OCI-M2 (cell line): Measurements from ENCODE around the gene MAST3.
"Not testable (repeated sequence)": the region's sequence is repeated elsewhere in the genome, so short reads cannot be mapped to it uniquely, and the experiment has no call there.

Experiments
- DNase-seq: peaks from one replicate; lab custom pipeline; 2025; ENCODE audit not compliant: unreplicated experiment; lab: John Stamatoyannopoulos, UW

MAST3 gene

DNA sequence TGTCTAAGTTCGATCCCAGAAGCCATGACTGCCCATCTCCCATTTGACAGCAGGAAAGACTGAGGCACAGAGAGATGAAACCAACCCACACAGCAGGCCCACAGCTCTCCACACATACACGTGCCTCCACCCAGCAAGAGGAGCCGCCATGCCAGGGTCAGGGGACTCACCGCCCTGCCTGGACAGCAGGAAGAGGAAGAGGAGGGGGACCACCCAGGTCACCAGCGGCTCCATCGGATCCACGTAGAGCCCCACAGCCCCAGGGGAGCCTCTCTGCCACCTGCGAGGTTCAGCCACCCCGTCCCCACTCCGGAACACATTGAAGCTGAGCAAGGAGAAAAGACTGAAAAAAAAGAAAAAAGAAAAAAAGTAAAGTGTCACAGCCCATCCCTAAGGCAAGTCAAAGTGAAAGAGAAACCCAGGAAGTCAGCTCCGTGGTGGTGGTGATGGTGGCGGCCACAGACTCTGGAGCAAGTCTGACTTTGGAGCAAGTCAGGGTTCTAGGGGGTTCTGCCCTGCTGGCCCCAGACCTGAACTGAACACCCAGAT, 10.9 kb upstream of the MAST3 start, which contains the start of gene IL12RB1:
Gene IL12RB1 (minus strand): TSS at position 345 of the 549 bp plus-strand sequence. CDS start 111 bp downstream, at position 234.
- no peak for DNase-seq

DNA sequence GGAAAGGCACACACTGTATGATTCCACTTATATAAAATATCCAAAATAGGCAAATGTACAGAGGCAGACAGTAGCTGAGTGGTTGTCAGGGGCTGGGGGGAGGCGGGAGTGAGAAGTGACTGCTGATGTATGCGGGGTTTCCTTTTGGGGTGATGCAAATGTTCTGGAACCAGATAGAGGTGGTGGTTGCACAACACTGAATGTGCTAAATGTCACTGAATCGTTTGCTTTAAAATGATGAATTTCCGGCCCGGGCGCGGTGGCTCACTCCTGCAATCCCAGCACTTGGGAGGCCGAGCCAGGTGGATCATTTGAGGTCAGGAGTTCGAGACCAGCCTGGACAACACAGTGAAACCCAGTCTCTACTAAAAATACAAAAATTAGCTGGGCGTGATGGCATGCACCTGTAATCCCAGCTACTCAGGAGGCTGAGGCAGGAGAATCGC, 8.5 kb upstream of the MAST3 start:
- DNase-seq, result not testable (repeated sequence)

DNA sequence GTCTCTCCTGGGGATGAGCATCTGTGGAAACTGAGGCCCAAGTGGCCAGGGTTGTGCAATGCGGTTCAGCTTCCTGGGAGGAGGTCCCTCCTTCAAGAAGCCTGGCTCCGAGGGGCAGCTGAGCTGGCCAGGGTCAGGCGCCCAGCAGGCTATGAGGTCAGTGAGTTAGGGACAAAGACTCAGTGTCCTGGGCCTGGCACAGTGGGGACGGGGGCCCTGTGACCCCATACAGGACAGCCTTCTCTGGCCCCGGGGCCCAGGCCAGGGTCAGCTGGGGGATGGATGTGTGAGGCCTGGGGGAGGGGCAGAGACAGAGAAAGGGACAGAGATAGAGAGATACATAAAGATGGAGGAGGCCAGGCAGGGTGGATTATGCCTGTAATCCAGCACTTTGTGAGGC, 7.9 kb upstream of the MAST3 start:
- no peak for DNase-seq

- DNase-seq, result no peak
These were observed 6.9 kb upstream of the MAST3 start for GRCh38 chr19:18090545-18091216.

GRCh38 chr19:18091217-18091608, 6.4 kb upstream of the MAST3 start:
- no peak for DNase-seq

DNA sequence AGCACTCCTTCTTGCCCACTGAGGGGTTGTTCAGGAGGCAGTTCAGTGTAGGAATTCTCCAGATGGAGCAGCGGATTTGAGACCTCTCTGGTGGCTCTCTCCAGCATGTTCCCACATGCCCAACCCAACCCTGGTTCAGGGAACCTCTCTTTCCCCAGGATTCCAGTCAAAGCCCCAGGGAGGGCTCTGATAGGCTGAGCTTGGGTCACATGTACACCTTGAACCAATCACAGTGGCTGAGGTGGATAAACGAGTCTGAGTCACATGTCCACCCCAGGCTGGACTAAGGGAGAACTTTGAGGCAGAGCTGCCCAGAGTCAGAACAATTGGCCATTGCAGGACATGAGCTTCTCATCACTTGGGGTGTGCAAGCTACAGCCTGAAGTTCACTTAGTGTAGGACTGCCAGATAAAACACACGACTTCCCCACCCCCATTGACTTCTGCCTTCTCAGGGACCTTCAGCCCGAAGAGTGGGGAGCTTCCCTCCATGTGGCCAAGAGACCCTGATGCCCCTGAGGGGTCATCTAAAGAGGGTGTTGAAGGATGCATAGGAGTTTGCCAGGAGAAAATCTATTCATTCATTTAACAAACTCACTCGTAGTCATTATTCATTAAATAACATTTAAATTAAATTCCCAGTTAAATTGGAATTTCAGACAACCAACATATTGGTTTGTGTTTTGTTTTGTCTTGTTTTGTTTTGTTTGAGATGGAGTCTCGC, 4.0 kb upstream of the MAST3 start:
- no peak for DNase-seq

- DNase-seq, result no peak
These were observed 1.3 kb upstream of the MAST3 start for GRCh38 chr19:18096258-18096657.

DNA sequence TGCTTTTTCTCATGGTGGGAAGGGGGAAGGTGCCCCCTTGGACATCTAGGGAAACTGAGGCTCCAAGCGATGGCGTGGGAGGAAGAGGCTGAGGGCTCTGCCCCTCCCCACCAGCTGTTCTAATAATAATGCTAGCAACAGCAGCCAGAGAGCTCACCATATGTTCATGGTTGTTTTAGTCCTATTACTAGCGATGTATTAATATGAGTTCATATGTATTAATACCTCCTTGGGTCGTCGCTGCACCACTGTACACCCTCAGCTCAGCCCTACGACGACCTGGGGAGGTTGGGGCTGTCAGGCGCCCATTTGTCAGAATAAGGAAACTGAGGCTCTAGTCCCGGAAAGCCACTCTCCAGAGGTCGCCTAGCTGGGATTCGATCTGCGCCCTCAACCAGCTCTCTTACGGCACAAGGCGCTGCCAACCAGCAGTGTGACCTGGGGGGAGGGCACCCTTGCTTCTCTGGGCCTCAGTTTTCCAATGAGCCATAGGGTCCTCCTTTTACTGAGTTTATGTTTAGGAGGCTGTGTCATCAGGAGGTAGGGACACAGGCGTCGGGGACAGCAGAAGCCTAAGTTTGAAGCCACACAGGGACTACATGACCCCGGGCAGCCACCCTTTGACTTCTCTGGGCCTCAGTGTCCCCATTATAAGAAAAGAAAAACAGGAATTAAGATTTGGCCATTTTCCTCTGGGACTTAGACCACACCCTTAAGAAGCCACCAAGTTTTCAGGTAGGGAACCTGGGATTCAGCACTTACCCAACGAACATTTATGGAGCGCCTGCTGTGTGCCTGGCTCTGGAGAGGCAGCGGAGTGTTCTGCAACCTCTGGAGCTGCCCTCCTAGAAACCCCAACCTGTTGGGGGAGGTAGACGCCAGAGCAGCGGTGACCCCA, 664 bp downstream of the MAST3 start:
- no peak for DNase-seq

GRCh38 chr19:18098891-18099622, 1.5 kb downstream of the MAST3 start:
- DNase-seq, result no peak

DNA sequence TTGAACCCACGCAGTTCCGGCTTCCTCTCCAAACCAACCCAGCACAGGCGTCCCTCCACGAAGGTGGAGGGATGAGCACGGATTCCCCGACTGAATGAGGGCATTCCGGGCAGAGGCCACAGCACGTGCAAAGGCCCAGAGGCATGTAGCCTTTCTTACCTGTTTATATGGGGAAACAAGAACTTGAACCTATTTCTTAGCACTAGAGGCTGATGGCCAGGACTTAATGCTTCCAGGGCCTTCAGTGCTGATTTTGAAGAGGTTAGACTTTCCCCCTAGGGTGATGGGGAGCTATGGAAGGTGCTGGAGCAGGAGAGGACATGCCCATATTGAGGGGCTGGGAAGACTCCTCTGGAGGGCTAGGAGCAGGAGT, 2.0 kb downstream of the MAST3 start:
- no peak for DNase-seq

GRCh38 chr19:18100710-18101109, 3.1 kb downstream of the MAST3 start:
- no peak for DNase-seq

- DNase-seq, result no peak
These were observed 3.7 kb downstream of the MAST3 start for GRCh38 chr19:18101268-18101667.

- DNase-seq, result no peak
These were observed 5.5 kb downstream of the MAST3 start for GRCh38 chr19:18102916-18103542.

GRCh38 chr19:18104793-18105131, 7.2 kb downstream of the MAST3 start:
- DNase-seq, result no peak

DNA sequence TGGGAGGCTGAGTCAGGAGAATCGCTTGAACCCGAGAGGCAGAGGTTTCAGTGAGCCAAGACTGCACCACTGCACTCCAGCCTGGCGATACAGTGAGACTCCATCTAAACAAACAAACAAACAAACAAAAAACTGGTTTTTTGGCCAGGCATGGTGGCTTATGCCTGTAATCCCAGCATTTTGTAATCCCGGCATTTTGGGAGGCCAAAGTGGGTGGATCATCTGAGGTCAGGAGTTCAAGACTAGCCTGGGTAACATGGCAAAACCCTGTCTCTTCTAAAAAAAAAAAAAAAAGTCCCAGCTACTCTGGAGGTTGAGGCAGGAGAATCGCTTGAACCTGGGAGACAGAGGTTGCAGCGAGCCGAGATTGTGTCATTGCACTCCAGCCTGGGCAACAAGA, 7.7 kb downstream of the MAST3 start:
- DNase-seq, result not testable (repeated sequence)

GRCh38 chr19:18107235-18107634, 9.7 kb downstream of the MAST3 start:
- no peak for DNase-seq

- no peak for DNase-seq
These were observed 11.3 kb downstream of the MAST3 start for GRCh38 chr19:18108897-18109296.

- DNase-seq, result no peak
These were observed 11.8 kb downstream of the MAST3 start for GRCh38 chr19:18109341-18109732.

- DNase-seq, result no peak
These were observed 12.4 kb downstream of the MAST3 start for GRCh38 chr19:18109733-18110608.
